Measurements from ENCODE around the gene SPATA31C2. TPM values are rescaled to one million over a fixed set of nuclear protein-coding genes. Genes with fewer than 3 reads are reported as not detected.
"Not testable (repeated sequence)": the region's sequence is repeated elsewhere in the genome, so short reads cannot be mapped to it uniquely, and the experiment has no call there.

The SPATA31C2 gene
- total RNA-seq (2014; rRNA removed; shearing (Covaris generic)): not detected in 2 replicates

DNA sequence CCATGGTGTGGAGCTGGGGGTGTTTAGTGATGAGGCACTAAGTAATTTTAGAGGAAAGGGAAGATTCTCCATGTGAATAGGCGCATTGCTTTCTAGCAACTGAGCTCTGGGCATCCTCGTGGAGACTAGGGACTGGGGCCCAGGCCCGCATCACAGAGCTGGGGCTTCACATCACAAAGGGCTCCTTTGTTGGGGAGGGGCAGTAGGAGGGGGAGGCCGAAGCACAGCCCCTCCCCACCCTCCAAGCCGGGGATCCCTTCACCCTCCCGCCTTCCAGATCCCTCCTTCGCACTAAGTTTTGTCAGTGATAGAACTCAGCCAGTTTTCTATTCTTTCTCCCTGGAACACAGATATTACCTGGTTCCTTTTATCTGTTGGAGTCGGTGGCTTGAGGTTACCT, at the start of gene SPATA31C2:
Gene SPATA31C2, minus strand, starts transcription at position 101 of the 400 bp plus-strand sequence. Its CDS starts 29 bp downstream, at position 72.
- DNase-seq (ENCODE audit: low spot score): not testable (repeated sequence)

GRCh38 chr9:88187631-88188030, 49.4 kb upstream of the SPATA31C2 start:
- no peak for DNase-seq (ENCODE audit: low spot score)

DNA sequence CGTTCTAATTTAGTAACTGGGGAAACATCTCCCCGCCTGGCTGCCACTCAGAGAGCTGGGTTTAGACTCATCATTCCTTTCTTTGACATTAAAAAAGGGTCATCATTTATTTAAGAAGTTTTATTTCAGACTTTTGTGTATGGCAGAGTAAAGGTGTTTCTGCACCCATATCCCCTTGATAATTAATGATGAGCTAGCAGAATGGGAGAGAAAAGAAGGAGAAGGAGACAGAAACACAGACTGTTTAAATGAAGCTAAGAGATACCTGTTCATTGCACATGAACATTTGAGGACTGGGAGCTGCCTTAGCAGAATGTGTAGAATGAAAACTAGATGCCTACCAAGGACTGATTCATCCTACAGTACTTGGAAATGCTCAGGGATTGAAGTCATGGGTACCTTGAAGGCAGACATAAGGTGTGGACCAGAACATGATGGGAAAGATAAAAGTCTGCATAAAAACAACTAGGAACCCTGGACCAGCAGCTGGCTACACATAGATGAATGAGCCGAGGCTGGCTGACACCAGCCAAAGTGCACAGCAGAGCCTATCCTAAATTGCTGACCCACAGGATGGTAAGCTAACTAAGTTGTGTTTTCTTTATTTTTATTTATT, 48.3 kb upstream of the SPATA31C2 start:
- DNase-seq (ENCODE audit: low spot score): no peak

- no peak for DNase-seq (ENCODE audit: low spot score)
Observed at GRCh38 chr9:88184976-88185375, 46.7 kb upstream of the SPATA31C2 start.

GRCh38 chr9:88183798-88184495, 45.7 kb upstream of the SPATA31C2 start:
- DNase-seq (ENCODE audit: low spot score): no peak

GRCh38 chr9:88182501-88182900, 44.2 kb upstream of the SPATA31C2 start:
- no peak for DNase-seq (ENCODE audit: low spot score)

DNA sequence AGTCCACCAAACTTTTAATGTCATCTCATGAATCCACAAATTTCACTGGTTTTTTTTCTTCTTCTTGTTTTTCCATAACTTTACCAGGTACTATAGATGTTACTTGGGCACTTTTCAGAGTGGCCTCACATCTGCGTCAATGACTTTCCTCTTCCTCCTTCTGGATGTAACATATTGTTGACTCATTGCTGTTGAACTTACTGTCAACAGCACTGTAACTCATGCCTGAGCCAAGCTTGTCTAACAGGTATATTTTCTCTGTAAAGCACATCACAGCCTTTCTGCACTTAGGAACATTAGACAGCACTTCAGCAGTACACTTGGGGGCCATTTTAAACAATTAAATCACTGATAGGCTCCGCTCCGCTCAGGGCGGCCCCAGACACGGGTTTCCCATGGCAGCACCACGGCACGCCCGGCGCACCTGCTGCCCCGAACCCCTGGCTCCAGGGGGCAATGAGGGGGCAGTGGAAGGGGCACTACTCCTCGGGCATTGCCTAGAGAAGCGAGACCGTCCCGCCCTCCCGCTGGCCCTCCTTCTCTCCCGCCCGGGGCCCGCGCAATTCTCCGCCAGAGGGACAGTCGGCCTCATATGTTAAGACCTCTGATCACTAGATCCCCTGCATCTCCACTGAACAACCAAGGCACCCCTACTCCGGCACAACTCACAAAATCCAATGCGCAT, 41.9 kb upstream of the SPATA31C2 start:
- no peak for DNase-seq (ENCODE audit: low spot score)

- no peak for DNase-seq (ENCODE audit: low spot score)
Observed at GRCh38 chr9:88179062-88179521, 40.8 kb upstream of the SPATA31C2 start.

DNA sequence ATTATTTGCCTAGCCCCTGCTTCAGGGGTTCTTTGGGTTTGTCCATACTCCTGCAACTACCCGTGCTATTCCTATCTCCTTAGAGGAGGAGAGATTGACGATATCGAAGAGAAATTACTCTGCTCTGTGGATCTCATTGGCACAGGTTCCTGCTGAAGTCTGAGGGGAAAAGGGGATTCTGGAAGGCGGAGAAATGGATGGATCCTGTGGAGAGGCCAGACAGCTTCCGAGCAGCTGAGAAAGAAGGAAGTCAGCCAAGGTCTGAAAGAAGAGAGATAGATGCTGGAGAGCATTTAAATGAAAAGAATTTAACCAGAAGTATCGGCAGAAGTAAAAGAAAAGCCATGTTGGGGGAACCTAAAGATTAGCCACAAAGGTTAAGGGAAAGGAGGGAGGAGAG, 40.4 kb upstream of the SPATA31C2 start:
- DNase-seq (ENCODE audit: low spot score): no peak

- DNase-seq (ENCODE audit: low spot score): no peak
Observed at GRCh38 chr9:88177371-88177770, 39.1 kb upstream of the SPATA31C2 start.

DNA sequence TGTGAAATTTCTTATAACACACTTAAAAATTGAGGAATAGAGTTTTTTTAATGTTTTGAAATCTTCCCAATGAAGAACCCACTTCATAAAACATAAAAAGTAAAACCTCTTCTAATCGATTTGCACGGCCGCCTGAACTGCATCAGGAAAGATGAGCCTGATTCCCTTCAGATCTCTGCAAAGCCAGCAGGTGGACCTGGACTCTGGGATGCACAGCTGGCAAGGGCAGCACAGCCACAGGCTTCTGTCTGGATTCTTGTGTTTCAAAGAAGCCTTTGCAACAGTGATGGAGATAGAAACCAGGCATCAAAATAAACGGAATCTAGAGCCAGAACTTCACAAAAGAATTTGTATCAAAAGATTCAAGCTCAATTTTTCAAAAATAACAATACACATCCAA, 36.0 kb upstream of the SPATA31C2 start:
- DNase-seq (ENCODE audit: low spot score): no peak

DNA sequence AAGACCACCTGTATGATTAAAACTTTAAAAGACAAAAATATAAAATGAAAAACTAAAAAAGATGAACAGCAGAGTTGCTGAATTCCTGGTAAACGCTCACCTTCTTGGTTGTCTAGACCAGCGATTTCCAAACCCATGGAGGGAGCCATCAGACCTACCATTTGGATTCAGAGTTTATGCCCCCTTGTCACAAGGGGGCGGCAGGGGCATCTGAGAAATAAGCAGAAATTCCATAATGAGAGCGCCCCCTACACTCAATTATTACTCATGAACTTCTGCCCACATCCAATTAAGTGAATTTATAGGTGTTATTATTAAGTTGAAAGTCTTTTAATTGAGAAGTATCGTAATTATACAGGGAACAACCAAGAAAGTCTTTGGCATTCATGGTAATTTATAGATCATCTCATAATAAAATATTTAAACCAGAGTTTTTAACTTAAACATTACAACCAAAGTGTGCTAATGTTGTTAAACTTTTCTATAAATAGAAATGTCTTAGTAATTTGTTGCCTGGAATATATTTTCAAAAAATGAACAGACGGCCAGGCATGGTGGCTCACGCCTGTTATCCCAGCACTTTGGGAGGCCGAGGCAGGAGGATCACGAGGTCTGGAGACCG, 35.2 kb upstream of the SPATA31C2 start:
- DNase-seq (ENCODE audit: low spot score): peak; percentile 74

GRCh38 chr9:88169700-88170099, 31.4 kb upstream of the SPATA31C2 start:
- no peak for DNase-seq (ENCODE audit: low spot score)

- DNase-seq (ENCODE audit: low spot score): no peak
Observed at GRCh38 chr9:88168564-88168963, 30.3 kb upstream of the SPATA31C2 start.

- DNase-seq (ENCODE audit: low spot score): no peak
Observed at GRCh38 chr9:88166660-88167059, 28.4 kb upstream of the SPATA31C2 start.

DNA sequence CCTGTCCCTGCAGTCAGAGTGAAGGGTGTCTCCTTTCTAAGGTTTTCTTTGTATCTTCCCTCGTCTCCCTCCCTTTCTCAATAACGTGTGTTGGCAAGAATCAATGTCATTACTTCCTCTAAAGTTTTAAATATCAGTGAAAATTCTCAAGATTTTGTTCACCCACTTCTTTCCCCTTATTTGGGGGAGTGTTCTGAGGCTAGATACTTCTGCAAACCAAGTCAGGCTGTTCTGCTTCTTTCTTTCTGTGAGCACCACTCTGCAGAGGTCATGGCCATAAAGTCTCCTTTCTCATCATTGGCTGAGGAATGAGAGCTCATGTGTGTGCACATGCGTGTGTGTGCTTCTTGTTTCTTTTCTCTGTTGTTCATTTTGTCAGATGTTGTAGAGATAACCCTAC, 26.6 kb upstream of the SPATA31C2 start:
- DNase-seq (ENCODE audit: low spot score): no peak

DNA sequence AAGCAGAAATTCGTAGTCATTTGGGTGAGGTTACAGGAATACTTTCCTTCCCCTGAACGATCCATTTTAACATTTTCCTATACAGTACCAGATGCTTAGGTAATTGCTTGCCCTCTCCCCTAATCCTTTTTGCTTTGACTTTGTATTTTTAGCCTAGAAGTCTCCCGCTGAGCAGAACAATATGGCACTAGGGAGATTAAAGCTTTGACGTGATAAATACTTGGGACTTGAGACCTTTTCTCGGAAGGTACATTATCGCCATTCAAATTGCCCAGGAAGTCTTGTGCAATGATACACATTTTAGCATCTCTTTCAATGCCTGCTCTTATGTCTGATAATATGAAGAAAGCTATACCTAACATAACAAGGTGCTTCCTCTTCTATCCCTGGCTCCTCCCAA, 22.9 kb upstream of the SPATA31C2 start:
- DNase-seq (ENCODE audit: low spot score): no peak

GRCh38 chr9:88143957-88144625, 5.8 kb upstream of the SPATA31C2 start:
- no peak for DNase-seq (ENCODE audit: low spot score)

- no peak for DNase-seq (ENCODE audit: low spot score)
Observed at GRCh38 chr9:88143179-88143578, 4.9 kb upstream of the SPATA31C2 start.

- DNase-seq (ENCODE audit: low spot score): not testable (repeated sequence)
Observed at GRCh38 chr9:88133552-88133951, 4.7 kb downstream of the SPATA31C2 start.

DNA sequence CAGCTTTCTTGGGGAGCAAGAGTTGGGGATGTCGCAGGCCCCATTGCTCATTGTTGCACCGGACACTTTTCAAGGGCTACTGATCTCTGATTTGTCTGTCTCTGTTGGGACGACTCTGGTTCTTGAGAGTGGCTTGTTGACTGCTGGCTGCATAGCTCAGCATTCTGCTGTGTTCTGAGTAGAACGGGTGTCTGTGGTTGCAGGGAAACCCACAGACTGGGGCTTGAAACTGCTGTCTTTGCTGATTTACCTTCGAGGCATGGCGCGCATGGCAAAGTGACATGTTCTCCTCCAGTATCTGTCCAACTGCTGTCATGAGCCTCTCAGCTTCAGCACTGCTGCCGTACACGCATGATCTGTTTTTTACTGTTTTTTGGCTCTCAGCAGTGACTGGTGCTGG, 8.7 kb downstream of the SPATA31C2 start:
- not testable (repeated sequence) for DNase-seq (ENCODE audit: low spot score)
